Measurements from ENCODE around the gene PCDHGB7. TPM values are rescaled to one million over a fixed set of nuclear protein-coding genes. Genes with fewer than 3 reads are reported as not detected.

Gene PCDHGB7
- polyA plus RNA-seq, 1 donor from 2014 or later = 5.1 TPM

GRCh38 chr5:141412854-141413539, 4.5 kb upstream of the PCDHGB7 start, which contains the start of gene PCDHGA10:
Gene PCDHGA10, plus strand, starts transcription at chr5:141412987. Its CDS starts 189 bp downstream, at chr5:141413176.
- no peak within 1 kb of the TSS for H3K4me2 ChIP-seq (ENCODE audit: low read length)

More at GRCh38 chr5:141412854-141413539, 4.5 kb upstream of the PCDHGB7 start, which contains the start of gene PCDHGA10:
- Histone ChIP-seq H3F3A (ENCODE audit: insufficient read depth, low read length, poor library complexity, severe bottlenecking) (peaks cover 5% of the 10 kb centered on the region), H3K4me3 (ENCODE audit: low read length) (peak within 1 kb of the TSS; percentile 66), H3K79me2 (replicated peaks; ENCODE audit: insufficient read depth, low read length) (peaks cover 60% of the 10 kb centered on the region), H3K36me3 (ENCODE audit: insufficient read depth, low read length) (peaks cover 76% of the 10 kb centered on the region), H3K9ac (ENCODE audit: low read length) (peak within 1 kb of the TSS; percentile 25), H3K9me2 (ENCODE audit: insufficient read depth, low read length) (no peaks in the 10 kb centered on the region), H2AFZ (ENCODE audit: low read depth, low read length) (no peak within 1 kb of the TSS), H4K20me1 (ENCODE audit: insufficient read depth) (no peaks in the 10 kb centered on the region), H3K9me3 (ENCODE audit: low read length) (peaks cover 76% of the 10 kb centered on the region), H3K27me3 (ENCODE audit: insufficient read depth, low read depth, low read length) (no peaks in the 10 kb centered on the region), H3K27ac (ENCODE audit: low read length) (peak within 1 kb of the TSS; percentile 45)
- TF ChIP-seq EP300 (conservative IDR thresholded peaks at IDR 0.05; ENCODE audit: poor library complexity, severe bottlenecking) (no peak), TAF1 (IDR thresholded peaks at IDR 0.05; ENCODE audit: low read depth) (no peak), POLR2AphosphoS5 (IDR thresholded peaks at IDR 0.05) (no peak), EZH2 (IDR thresholded peaks at IDR 0.05; ENCODE audit: borderline replicate concordance, insufficient read depth, low read length, poor library complexity, severe bottlenecking) (no peak), RAD21 (conservative IDR thresholded peaks at IDR 0.05) (peak; percentile 56), SMC3 (conservative IDR thresholded peaks at IDR 0.05; ENCODE audit: poor library complexity) (peak; percentile 46), REST (IDR thresholded peaks at IDR 0.05; ENCODE audit: borderline replicate concordance) (no peak), CTCF (IDR thresholded peaks at IDR 0.05; ENCODE audit: poor library complexity, severe bottlenecking) (peak; percentile 52), MXI1 (conservative IDR thresholded peaks at IDR 0.05; ENCODE audit: poor library complexity, severe bottlenecking) (no peak)

All from neural cell (in vitro differentiated cells).